ENCODE results near the gene IL11. TPM values are rescaled to one million over a fixed set of nuclear protein-coding genes. Genes with fewer than 3 reads are reported as not detected.
A peak's percentile ranks its signal among the peaks of the same experiment; 100 is the strongest.

Gene IL11
- total RNA-seq, 1 experiment from 2014 or later, result 3.9 TPM

GRCh38 chr19:55340784-55341147, 29.5 kb downstream of the IL11 start:
- peaks cover 21 to 40% of the 10 kb centered on the region in 2 experiments for H3K4me1 Mint-ChIP-seq
- no peaks in the 10 kb centered on the region; the same call in 1 of the 2 replicates for H3K27me3 ChIP-seq (ENCODE audit: insufficient read depth, low read length)
- H4K20me1 ChIP-seq (ENCODE audit: control insufficient read depth, insufficient read depth, insufficient read length), result no peaks in the 10 kb centered on the region
- peak overlapping the region; percentile 84 to 96 for H3K4me3 Mint-ChIP-seq
- no peaks in the 10 kb centered on the region for H3K79me2 ChIP-seq (ENCODE audit: insufficient read depth, low read length)
- H2BK120ac ChIP-seq (ENCODE audit: low read depth, low read length, poor library complexity, severe bottlenecking), result no peak overlapping the region
- no peaks in the 10 kb centered on the region for H3K79me1 ChIP-seq (ENCODE audit: insufficient read depth, low read depth, low read length, poor library complexity, severe bottlenecking)
- H3K14ac ChIP-seq (ENCODE audit: insufficient read depth, low read length), result peak overlapping the region; percentile 26; the same call in 1 of the 2 replicates
- H3K27ac Mint-ChIP-seq, result peak overlapping the region; percentile 59 to 95 (median 95); a peak in 6 of 7 replicates
- H3T11ph ChIP-seq (ENCODE audit: low read length), result no peak overlapping the region
- H4K5ac ChIP-seq (ENCODE audit: insufficient read length, low read depth, low read length), result no peak overlapping the region
- no peak overlapping the region for H4K91ac ChIP-seq (ENCODE audit: insufficient read length, low read depth, low read length)
- TF ChIP-seq CTCF (conservative IDR thresholded peaks at IDR 0.05), result no peak
- no peak overlapping the region for H3K4ac ChIP-seq (ENCODE audit: low read depth, low read length)
- no peak overlapping the region for H2BK15ac ChIP-seq (ENCODE audit: low read depth, low read length)
- H3K56ac ChIP-seq (ENCODE audit: insufficient read length, low read depth, low read length), result no peak overlapping the region
- H2AK5ac ChIP-seq (ENCODE audit: insufficient read length, low read length), result no peak overlapping the region
- no peaks in the 10 kb centered on the region; a peak in 1 of 5 replicates for H3K9me3 Mint-ChIP-seq
- H3K27me3 Mint-ChIP-seq (ENCODE audit: low read depth), result peaks cover 19% of the 10 kb centered on the region
- H2BK5ac ChIP-seq (ENCODE audit: insufficient read length, low read length), result no peak overlapping the region
- no peaks in the 10 kb centered on the region; the same call in 1 of the 2 replicates for H3K4me1 ChIP-seq (ENCODE audit: insufficient read depth, low read length)
- no peak overlapping the region for H4K8ac ChIP-seq (replicated peaks; ENCODE audit: insufficient read length, low read depth, low read length)
- no peak overlapping the region for H2BK20ac ChIP-seq (ENCODE audit: low read depth, low read length, poor library complexity, severe bottlenecking)
- H3K27ac ChIP-seq (ENCODE audit: insufficient read length, low read depth, low read length), result no peak overlapping the region
- H2AFZ ChIP-seq (ENCODE audit: low read length), result no peak overlapping the region
- no peak overlapping the region for H2BK12ac ChIP-seq (ENCODE audit: insufficient read length, low read depth, low read length)
- no CpG with 5 or more reads among the region's 24 CpGs for WGBS (ENCODE audit: extremely low coverage, insufficient read length, low lambda C conversion rate)
- H3K36me3 Mint-ChIP-seq (ENCODE audit: insufficient read depth in 1 of 3, low read depth in 3 of 3), result peaks cover 26 to 42% (median 41%) of the 10 kb centered on the region in 3 experiments; a peak in 6 of 7 replicates
- peak overlapping the region; percentile 74 for H3K4me2 ChIP-seq (ENCODE audit: insufficient read depth, insufficient read length, low read length)
- no peak overlapping the region for H3K23ac ChIP-seq (ENCODE audit: insufficient read length, low read depth, low read length)
- no peaks in the 10 kb centered on the region for H3K9me3 ChIP-seq (ENCODE audit: control insufficient read depth, low read depth, low read length)
- peaks cover 17% of the 10 kb centered on the region for H3K23me2 ChIP-seq (ENCODE audit: insufficient read length, low read depth, low read length, poor library complexity, severe bottlenecking)
- peak overlapping the region; percentile 66 for H3K18ac ChIP-seq (ENCODE audit: insufficient read length, low read depth, low read length)
- DNase-seq, result peak; percentile 57
- peak overlapping the region; percentile 6 for H3K9ac ChIP-seq (ENCODE audit: extremely low read depth, insufficient read length, low read length)

Measured in H9 (cell line).